Measurements from ENCODE around the gene SOX9.

DNA sequence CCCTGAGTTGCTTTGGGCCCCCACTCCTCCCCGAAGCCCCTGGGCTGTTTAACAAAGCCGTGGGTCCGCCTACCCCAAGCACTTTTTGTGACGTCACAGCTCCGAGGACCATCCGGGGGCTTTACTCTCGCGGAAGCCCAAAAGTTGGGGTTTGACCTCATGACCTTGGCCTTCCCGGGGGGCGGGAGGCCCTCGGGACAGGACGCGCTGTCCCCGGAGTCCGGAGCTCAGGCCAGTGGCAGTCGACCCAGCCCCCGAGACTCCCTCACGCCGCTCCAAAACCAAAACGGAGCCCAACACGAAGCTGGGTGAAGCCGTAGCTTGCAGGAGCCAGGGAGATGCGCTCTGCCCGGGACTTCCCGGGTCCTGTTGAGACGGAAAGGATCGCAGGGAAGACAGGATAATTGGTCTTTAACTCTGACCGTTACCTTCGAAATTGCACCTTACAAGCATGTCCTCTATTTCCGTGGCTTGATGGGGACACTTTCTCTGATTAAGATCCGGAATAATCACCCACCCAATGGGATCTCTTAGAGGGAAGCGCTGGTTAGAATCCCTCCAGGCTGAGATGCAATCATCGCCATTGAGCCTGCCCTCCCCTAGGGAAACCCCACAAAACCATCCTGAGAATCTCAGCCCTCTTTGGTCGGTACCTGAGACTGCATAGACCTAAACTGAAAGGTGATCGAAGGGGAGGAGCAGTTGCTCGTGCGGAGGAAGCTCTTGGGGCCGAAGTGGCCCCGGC is 4.9 kb upstream of the SOX9 start:
- no peak for TF ChIP-seq SIN3A (IDR thresholded peaks at IDR 0.05; ENCODE audit: borderline replicate concordance, insufficient read depth, low read length)
- TF ChIP-seq, protein P1, sequence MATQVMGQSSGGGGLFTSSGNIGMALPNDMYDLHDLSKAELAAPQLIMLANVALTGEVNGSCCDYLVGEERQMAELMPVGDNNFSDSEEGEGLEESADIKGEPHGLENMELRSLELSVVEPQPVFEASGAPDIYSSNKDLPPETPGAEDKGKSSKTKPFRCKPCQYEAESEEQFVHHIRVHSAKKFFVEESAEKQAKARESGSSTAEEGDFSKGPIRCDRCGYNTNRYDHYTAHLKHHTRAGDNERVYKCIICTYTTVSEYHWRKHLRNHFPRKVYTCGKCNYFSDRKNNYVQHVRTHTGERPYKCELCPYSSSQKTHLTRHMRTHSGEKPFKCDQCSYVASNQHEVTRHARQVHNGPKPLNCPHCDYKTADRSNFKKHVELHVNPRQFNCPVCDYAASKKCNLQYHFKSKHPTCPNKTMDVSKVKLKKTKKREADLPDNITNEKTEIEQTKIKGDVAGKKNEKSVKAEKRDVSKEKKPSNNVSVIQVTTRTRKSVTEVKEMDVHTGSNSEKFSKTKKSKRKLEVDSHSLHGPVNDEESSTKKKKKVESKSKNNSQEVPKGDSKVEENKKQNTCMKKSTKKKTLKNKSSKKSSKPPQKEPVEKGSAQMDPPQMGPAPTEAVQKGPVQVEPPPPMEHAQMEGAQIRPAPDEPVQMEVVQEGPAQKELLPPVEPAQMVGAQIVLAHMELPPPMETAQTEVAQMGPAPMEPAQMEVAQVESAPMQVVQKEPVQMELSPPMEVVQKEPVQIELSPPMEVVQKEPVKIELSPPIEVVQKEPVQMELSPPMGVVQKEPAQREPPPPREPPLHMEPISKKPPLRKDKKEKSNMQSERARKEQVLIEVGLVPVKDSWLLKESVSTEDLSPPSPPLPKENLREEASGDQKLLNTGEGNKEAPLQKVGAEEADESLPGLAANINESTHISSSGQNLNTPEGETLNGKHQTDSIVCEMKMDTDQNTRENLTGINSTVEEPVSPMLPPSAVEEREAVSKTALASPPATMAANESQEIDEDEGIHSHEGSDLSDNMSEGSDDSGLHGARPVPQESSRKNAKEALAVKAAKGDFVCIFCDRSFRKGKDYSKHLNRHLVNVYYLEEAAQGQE (IDR thresholded peaks at IDR 0.05; ENCODE audit: insufficient read depth in 1 of 2, low read depth in 2 of 2, low read length in 2 of 2) = no peak
- no peak for TF ChIP-seq POLR2AphosphoS5 (IDR thresholded peaks at IDR 0.05; ENCODE audit: low read depth, low read length)
